Spinal cord (tissue), 10 donors: Measurements from ENCODE around the gene MARCHF11. TPM values are rescaled to one million over a fixed set of nuclear protein-coding genes. Genes with fewer than 3 reads are reported as not detected.

ENCODE experiments used
- DNase-seq, 6 donors: peaks; one replicate each; pipeline versions ENCODE4 v3.0.0 to v3.0.0-alpha.2; 2013 to 2015; ENCODE audit warnings: low spot score in 6 of 6, low read depth in 4 of 6
- H3K27ac ChIP-seq: one replicate; pipeline ENCODE4 v1.5.1; 2013; ENCODE audit warnings: low read depth, low read length, control low read depth
- H3K27me3 ChIP-seq: one replicate; pipeline ENCODE4 v1.6.1; 2013; ENCODE audit warnings: low read length; ENCODE audit not compliant: control insufficient read depth, insufficient read depth
- H3K36me3 ChIP-seq: one replicate; pipeline ENCODE4 v1.6.1; 2013; ENCODE audit warnings: low read length; ENCODE audit not compliant: control insufficient read depth, insufficient read depth
- H3K4me1 ChIP-seq: one replicate; pipeline ENCODE4 v1.6.1; 2013; ENCODE audit warnings: low read length; ENCODE audit not compliant: control insufficient read depth, insufficient read depth
- H3K4me3 ChIP-seq: one replicate; pipeline ENCODE4 v1.5.1; 2013; ENCODE audit warnings: low read depth, low read length, control low read depth
- H3K9me3 ChIP-seq: one replicate; pipeline ENCODE4 v1.6.1; 2013; ENCODE audit warnings: low read length; ENCODE audit not compliant: control insufficient read depth, insufficient read depth
- WGBS: methylation state at CpG from one replicate; pipeline ENCODE4 v1.1.5; 2013; ENCODE audit warnings: missing lambda C conversion rate; ENCODE audit not compliant: insufficient coverage; 5-methylcytosine and 5-hydroxymethylcytosine counted together
- polyA plus RNA-seq, 2 donors: library from polyadenylated mRNA; unstranded; fragments of 120-200 nt; gene quantifications; one replicate each; pipeline ENCODE4 v1.2.1, GENCODE V29; 2013; ENCODE audit not compliant: insufficient read length in 2 of 2
- total RNA-seq, 2 donors: library from RNA; depleted of rRNA in 1 of 2; stranded (reverse); fragments of 120-200 nt in 1 of 2; fragments of >200 nt in 1 of 2; gene quantifications; one replicate each; pipeline versions ENCODE4 v1.2.3 to v1.2.4, GENCODE V29; 2013 to 2014
- donor health status: healthy.

The MARCHF11 gene
- total and polyA plus RNA-seq, 4 donors, result 1.8 to 16.5 (median 9.1) TPM

- WGBS, result 100% methylated on average over 1 of the region's 1 CpG
- H3K4me1 ChIP-seq, result no peaks in the 10 kb centered on the region
- no peaks in the 10 kb centered on the region for H3K9me3 ChIP-seq
- H3K27ac ChIP-seq, result no peak overlapping the region
- no peak for DNase-seq
- H3K36me3 ChIP-seq, result no peaks in the 10 kb centered on the region
- H3K27me3 ChIP-seq, result no peaks in the 10 kb centered on the region
- H3K4me3 ChIP-seq, result no peak overlapping the region
Measured at GRCh38 chr5:16156152-16156551, 23.4 kb downstream of the MARCHF11 start.

GRCh38 chr5:16152601-16153568 lies 26.7 kb downstream of the MARCHF11 start:
- DNase-seq, result no peak
- Histone ChIP-seq H3K27me3 (no peaks in the 10 kb centered on the region), H3K9me3 (no peaks in the 10 kb centered on the region), H3K27ac (no peak overlapping the region), H3K4me3 (no peak overlapping the region), H3K4me1 (no peaks in the 10 kb centered on the region), H3K36me3 (no peaks in the 10 kb centered on the region)
- WGBS, result 52% methylated on average over 3 of the region's 3 CpGs

- Histone ChIP-seq H3K27me3 (no peaks in the 10 kb centered on the region), H3K9me3 (no peaks in the 10 kb centered on the region), H3K36me3 (no peaks in the 10 kb centered on the region), H3K4me1 (no peaks in the 10 kb centered on the region), H3K4me3 (no peak overlapping the region), H3K27ac (no peak overlapping the region)
- 89% methylated on average over 2 of the region's 3 CpGs for WGBS
- no peak for DNase-seq
Measured at GRCh38 chr5:16149621-16150020, 30.0 kb downstream of the MARCHF11 start.

- H3K4me1 ChIP-seq, result no peaks in the 10 kb centered on the region
- no peaks in the 10 kb centered on the region for H3K9me3 ChIP-seq
- no peaks in the 10 kb centered on the region for H3K27me3 ChIP-seq
- no peak overlapping the region for H3K27ac ChIP-seq
- no peak for DNase-seq
- no peak overlapping the region for H3K4me3 ChIP-seq
- H3K36me3 ChIP-seq, result no peaks in the 10 kb centered on the region
- 81% methylated on average over 3 of the region's 7 CpGs for WGBS
Measured at GRCh38 chr5:16147179-16147900, 32.3 kb downstream of the MARCHF11 start.

- H3K9me3 ChIP-seq, result no peaks in the 10 kb centered on the region
- H3K27me3 ChIP-seq, result no peaks in the 10 kb centered on the region
- no peak overlapping the region for H3K4me3 ChIP-seq
- no peaks in the 10 kb centered on the region for H3K4me1 ChIP-seq
- no peak for DNase-seq
- H3K36me3 ChIP-seq, result no peaks in the 10 kb centered on the region
- no CpG with 5 or more reads among the region's 4 CpGs for WGBS
- no peak overlapping the region for H3K27ac ChIP-seq
Measured at GRCh38 chr5:16144416-16144815, 35.2 kb downstream of the MARCHF11 start.

- 96% methylated on average over 4 of the region's 5 CpGs for WGBS
- peaks cover 3% of the 10 kb centered on the region for H3K9me3 ChIP-seq
- H3K4me3 ChIP-seq, result no peak overlapping the region
- H3K4me1 ChIP-seq, result no peaks in the 10 kb centered on the region
- H3K27ac ChIP-seq, result no peak overlapping the region
- no peak for DNase-seq
- H3K36me3 ChIP-seq, result no peaks in the 10 kb centered on the region
- no peaks in the 10 kb centered on the region for H3K27me3 ChIP-seq
Measured at GRCh38 chr5:16143361-16144049, 36.1 kb downstream of the MARCHF11 start.

- no peak for DNase-seq
- Histone ChIP-seq H3K36me3 (no peaks in the 10 kb centered on the region), H3K27ac (no peak overlapping the region), H3K4me3 (no peak overlapping the region), H3K4me1 (no peaks in the 10 kb centered on the region), H3K9me3 (peaks cover 4% of the 10 kb centered on the region), H3K27me3 (no peaks in the 10 kb centered on the region)
- WGBS, result 92% methylated on average over 2 of the region's 4 CpGs
Measured at GRCh38 chr5:16140944-16141343, 38.6 kb downstream of the MARCHF11 start.

- H3K4me3 ChIP-seq, result no peak overlapping the region
- no peak for DNase-seq
- H3K27ac ChIP-seq, result no peak overlapping the region
- H3K9me3 ChIP-seq, result peaks cover 4% of the 10 kb centered on the region
- H3K4me1 ChIP-seq, result no peaks in the 10 kb centered on the region
- H3K36me3 ChIP-seq, result no peaks in the 10 kb centered on the region
- no peaks in the 10 kb centered on the region for H3K27me3 ChIP-seq
- WGBS, result no CpG with 5 or more reads among the region's 3 CpGs
Measured at GRCh38 chr5:16140417-16140816, 39.2 kb downstream of the MARCHF11 start.

GRCh38 chr5:16137177-16137576 lies 42.4 kb downstream of the MARCHF11 start:
- H3K4me1 ChIP-seq, result no peaks in the 10 kb centered on the region
- peaks cover 4% of the 10 kb centered on the region for H3K9me3 ChIP-seq
- H3K27me3 ChIP-seq, result no peaks in the 10 kb centered on the region
- no peak overlapping the region for H3K4me3 ChIP-seq
- H3K27ac ChIP-seq, result no peak overlapping the region
- H3K36me3 ChIP-seq, result no peaks in the 10 kb centered on the region
- no peak for DNase-seq
